ENCODE measurements around the gene ADD3. TPM values are rescaled to one million over a fixed set of nuclear protein-coding genes. Genes with fewer than 3 reads are reported as not detected.

Gene ADD3
- total RNA-seq, 1 experiment from 2014 or later: 86.7 TPM

DNA sequence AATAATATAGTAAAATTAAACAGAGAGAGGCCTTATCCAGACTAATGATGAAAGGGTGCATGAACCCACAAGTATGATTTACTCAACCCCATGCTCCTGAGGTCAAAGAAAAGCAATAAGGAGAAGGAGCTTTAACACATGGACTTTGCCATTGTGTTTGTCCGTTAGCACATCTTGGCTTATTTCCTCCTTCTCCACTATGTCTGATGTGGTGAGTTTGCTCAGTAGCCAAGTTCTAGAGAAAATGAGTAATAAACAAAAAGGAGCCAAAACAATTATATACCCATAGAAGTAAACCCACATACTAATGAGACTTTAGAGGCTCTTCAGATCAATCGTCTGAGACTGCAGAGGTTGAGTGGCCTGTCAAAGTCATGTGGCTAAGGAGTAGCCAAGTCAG lies 26.1 kb upstream of the ADD3 start:
- no peaks in the 10 kb centered on the region for H3K27me3 Mint-ChIP-seq (ENCODE audit: low read depth)
- TF ChIP-seq ESRRA (CRISPR knock-in tag; IDR thresholded peaks at IDR 0.05; ENCODE audit: borderline replicate concordance): no peak
- TF ChIP-seq NFATC4 (CRISPR knock-in tag; IDR thresholded peaks at IDR 0.05): no peak
- TF ChIP-seq, protein P1, sequence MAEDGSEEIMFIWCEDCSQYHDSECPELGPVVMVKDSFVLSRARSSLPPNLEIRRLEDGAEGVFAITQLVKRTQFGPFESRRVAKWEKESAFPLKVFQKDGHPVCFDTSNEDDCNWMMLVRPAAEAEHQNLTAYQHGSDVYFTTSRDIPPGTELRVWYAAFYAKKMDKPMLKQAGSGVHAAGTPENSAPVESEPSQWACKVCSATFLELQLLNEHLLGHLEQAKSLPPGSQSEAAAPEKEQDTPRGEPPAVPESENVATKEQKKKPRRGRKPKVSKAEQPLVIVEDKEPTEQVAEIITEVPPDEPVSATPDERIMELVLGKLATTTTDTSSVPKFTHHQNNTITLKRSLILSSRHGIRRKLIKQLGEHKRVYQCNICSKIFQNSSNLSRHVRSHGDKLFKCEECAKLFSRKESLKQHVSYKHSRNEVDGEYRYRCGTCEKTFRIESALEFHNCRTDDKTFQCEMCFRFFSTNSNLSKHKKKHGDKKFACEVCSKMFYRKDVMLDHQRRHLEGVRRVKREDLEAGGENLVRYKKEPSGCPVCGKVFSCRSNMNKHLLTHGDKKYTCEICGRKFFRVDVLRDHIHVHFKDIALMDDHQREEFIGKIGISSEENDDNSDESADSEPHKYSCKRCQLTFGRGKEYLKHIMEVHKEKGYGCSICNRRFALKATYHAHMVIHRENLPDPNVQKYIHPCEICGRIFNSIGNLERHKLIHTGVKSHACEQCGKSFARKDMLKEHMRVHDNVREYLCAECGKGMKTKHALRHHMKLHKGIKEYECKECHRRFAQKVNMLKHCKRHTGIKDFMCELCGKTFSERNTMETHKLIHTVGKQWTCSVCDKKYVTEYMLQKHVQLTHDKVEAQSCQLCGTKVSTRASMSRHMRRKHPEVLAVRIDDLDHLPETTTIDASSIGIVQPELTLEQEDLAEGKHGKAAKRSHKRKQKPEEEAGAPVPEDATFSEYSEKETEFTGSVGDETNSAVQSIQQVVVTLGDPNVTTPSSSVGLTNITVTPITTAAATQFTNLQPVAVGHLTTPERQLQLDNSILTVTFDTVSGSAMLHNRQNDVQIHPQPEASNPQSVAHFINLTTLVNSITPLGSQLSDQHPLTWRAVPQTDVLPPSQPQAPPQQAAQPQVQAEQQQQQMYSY (CRISPR knock-in tag; IDR thresholded peaks at IDR 0.05): no peak
- TF ChIP-seq TEAD4 (CRISPR knock-in tag; IDR thresholded peaks at IDR 0.05): no peak
- TF ChIP-seq CTCF (IDR thresholded peaks at IDR 0.05): no peak
- no peak for TF ChIP-seq SMAD3 (CRISPR knock-in tag; IDR thresholded peaks at IDR 0.05; ENCODE audit: borderline replicate concordance)
- TF ChIP-seq, protein P2, sequence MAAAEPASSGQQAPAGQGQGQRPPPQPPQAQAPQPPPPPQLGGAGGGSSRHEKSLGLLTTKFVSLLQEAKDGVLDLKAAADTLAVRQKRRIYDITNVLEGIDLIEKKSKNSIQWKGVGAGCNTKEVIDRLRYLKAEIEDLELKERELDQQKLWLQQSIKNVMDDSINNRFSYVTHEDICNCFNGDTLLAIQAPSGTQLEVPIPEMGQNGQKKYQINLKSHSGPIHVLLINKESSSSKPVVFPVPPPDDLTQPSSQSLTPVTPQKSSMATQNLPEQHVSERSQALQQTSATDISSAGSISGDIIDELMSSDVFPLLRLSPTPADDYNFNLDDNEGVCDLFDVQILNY (CRISPR knock-in tag; IDR thresholded peaks at IDR 0.05): no peak
- TF ChIP-seq SP1 (CRISPR knock-in tag; conservative IDR thresholded peaks at IDR 0.05): no peak
- no peak for TF ChIP-seq CDX4 (CRISPR knock-in tag; IDR thresholded peaks at IDR 0.05; ENCODE audit: borderline replicate concordance)
- TF ChIP-seq ZNF232 (CRISPR knock-in tag; IDR thresholded peaks at IDR 0.05): no peak
- TF ChIP-seq ZNF423 (CRISPR knock-in tag; IDR thresholded peaks at IDR 0.05): no peak
- TF ChIP-seq ZMAT4 (CRISPR knock-in tag; IDR thresholded peaks at IDR 0.05): no peak
- TF ChIP-seq ZBTB43 (CRISPR knock-in tag; IDR thresholded peaks at IDR 0.05): no peak
- no peak for TF ChIP-seq ELF4 (CRISPR knock-in tag; IDR thresholded peaks at IDR 0.05; ENCODE audit: low read depth)
- no peak for TF ChIP-seq MXD4 (CRISPR knock-in tag; IDR thresholded peaks at IDR 0.05; ENCODE audit: borderline replicate concordance)
- ChIA-PET CTCF (interaction anchor here (0.9 to 6.2 kb wide), 3 partner anchors 54 to 98 kb away, joined by 3 to 71 read pairs (median 4); no protein-coding TSS in a partner anchor), POLR2A (no interaction called here)
- DNase-seq (ENCODE audit: low spot score): no peak
- H3K27ac Mint-ChIP-seq: no peak overlapping the region
- H3K4me1 Mint-ChIP-seq: peaks cover 20% of the 10 kb centered on the region
- H3K4me3 Mint-ChIP-seq: no peak overlapping the region
- H3K9me3 Mint-ChIP-seq: peaks cover 12% of the 10 kb centered on the region
- no peak for ATAC-seq
- H3K36me3 Mint-ChIP-seq: peaks cover 6% of the 10 kb centered on the region

DNA sequence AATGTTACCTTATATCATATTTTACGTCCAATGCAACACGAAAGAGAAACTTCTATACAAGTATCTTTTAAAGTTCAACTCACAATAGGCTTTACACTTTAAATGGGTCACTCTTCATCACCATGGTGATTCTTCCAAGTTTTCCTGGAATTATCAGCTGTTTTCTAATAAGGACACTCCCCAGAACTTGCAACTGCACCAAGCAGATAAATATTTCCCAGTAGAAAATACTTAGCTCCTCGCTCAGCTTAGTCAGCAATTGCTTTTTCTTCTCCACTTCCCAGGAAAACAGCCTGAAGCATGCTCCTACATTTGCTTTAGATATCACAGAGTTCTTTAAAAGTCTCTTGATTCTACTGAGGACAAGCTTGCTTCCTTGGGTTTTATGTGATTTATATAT lies 25.7 kb upstream of the ADD3 start:
- H3K27me3 Mint-ChIP-seq (ENCODE audit: low read depth): no peaks in the 10 kb centered on the region
- H3K36me3 Mint-ChIP-seq: peaks cover 6% of the 10 kb centered on the region
- H3K27ac Mint-ChIP-seq: no peak overlapping the region
- peaks cover 12% of the 10 kb centered on the region for H3K9me3 Mint-ChIP-seq
- ChIA-PET CTCF (interaction anchor here (0.9 to 1.5 kb wide), 2 partner anchors 53 to 98 kb away, joined by 3 to 4 read pairs; no protein-coding TSS in a partner anchor), POLR2A (no interaction called here)
- H3K4me1 Mint-ChIP-seq: peaks cover 16% of the 10 kb centered on the region
- DNase-seq (ENCODE audit: low spot score) (no peak), ATAC-seq (no peak)
- no peak overlapping the region for H3K4me3 Mint-ChIP-seq
- no peak for TF ChIP-seq ZBTB21 (CRISPR knock-in tag; IDR thresholded peaks at IDR 0.05; ENCODE audit: borderline replicate concordance)
- no peak for TF ChIP-seq NR3C1 (CRISPR knock-in tag; conservative IDR thresholded peaks at IDR 0.05; ENCODE audit: low read depth)
- no peak for TF ChIP-seq NFYB (CRISPR knock-in tag; conservative IDR thresholded peaks at IDR 0.05; ENCODE audit: low read depth)
- TF ChIP-seq, protein P3, sequence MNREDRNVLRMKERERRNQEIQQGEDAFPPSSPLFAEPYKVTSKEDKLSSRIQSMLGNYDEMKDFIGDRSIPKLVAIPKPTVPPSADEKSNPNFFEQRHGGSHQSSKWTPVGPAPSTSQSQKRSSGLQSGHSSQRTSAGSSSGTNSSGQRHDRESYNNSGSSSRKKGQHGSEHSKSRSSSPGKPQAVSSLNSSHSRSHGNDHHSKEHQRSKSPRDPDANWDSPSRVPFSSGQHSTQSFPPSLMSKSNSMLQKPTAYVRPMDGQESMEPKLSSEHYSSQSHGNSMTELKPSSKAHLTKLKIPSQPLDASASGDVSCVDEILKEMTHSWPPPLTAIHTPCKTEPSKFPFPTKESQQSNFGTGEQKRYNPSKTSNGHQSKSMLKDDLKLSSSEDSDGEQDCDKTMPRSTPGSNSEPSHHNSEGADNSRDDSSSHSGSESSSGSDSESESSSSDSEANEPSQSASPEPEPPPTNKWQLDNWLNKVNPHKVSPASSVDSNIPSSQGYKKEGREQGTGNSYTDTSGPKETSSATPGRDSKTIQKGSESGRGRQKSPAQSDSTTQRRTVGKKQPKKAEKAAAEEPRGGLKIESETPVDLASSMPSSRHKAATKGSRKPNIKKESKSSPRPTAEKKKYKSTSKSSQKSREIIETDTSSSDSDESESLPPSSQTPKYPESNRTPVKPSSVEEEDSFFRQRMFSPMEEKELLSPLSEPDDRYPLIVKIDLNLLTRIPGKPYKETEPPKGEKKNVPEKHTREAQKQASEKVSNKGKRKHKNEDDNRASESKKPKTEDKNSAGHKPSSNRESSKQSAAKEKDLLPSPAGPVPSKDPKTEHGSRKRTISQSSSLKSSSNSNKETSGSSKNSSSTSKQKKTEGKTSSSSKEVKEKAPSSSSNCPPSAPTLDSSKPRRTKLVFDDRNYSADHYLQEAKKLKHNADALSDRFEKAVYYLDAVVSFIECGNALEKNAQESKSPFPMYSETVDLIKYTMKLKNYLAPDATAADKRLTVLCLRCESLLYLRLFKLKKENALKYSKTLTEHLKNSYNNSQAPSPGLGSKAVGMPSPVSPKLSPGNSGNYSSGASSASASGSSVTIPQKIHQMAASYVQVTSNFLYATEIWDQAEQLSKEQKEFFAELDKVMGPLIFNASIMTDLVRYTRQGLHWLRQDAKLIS (CRISPR knock-in tag; IDR thresholded peaks at IDR 0.05; ENCODE audit: borderline replicate concordance): no peak
- TF ChIP-seq PRRX2 (CRISPR knock-in tag; IDR thresholded peaks at IDR 0.05): no peak
- TF ChIP-seq CREM (CRISPR knock-in tag; IDR thresholded peaks at IDR 0.05): no peak
- TF ChIP-seq FOXP1 (CRISPR knock-in tag; IDR thresholded peaks at IDR 0.05; ENCODE audit: borderline replicate concordance): no peak
- TF ChIP-seq ZNF138 (CRISPR knock-in tag; conservative IDR thresholded peaks at IDR 0.05): no peak

Measured in WTC11 (cell line).